IPS DF 4.7 (cell line): ENCODE data around the gene PAFAH2.
"Not testable (repeated sequence)": the region's sequence is repeated elsewhere in the genome, so short reads cannot be mapped to it uniquely, and the experiment has no call there.

ENCODE experiments used
- DNase-seq: peaks from one replicate; pipeline ENCODE4 v3.0.0-alpha.2; 2013; ENCODE audit warnings: low spot score; ENCODE audit errors: extremely low read depth

PAFAH2 gene

DNA sequence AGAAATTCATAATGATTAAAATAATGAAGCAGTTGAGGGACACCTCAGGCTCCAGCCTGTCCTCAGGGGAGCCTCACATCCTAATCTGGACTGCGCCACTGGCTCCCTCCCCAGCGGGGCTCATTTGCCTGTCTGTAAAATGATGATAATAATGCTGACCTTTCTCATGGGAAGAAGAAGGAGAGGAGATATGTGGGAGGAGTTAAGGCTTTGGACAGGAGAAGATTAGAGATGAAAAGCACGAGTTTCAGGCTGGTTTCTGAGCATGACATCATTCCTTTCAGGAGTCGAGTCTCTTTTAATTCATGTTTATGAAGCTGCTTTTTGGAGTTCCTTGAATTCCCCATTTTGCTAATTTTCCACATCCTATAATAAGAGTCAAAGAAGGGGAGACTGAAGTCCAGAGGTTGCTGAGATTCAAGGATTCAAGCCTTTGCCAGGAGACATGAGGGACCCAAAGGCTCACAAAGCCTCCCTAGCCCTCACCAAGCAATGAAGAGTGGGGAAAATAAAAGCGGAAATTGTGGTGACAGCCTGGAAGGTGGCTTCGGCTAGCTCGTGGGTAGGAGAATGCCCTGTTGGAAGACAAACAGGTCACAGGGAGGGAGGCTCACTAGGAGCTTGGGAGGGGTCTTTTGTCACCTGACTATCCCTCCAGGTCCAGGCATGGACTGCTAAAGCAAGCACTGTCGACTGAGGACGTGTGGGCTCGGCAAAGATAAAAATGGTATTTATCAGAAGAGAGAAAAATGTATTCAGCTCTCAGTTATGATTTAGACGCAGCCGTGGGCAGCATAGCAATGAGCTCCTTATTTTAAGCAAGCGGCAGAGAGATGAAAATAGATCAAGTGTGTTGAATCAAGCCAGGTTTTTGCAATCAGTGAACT, 64.1 kb downstream of the PAFAH2 start:
- DNase-seq: no peak

DNA sequence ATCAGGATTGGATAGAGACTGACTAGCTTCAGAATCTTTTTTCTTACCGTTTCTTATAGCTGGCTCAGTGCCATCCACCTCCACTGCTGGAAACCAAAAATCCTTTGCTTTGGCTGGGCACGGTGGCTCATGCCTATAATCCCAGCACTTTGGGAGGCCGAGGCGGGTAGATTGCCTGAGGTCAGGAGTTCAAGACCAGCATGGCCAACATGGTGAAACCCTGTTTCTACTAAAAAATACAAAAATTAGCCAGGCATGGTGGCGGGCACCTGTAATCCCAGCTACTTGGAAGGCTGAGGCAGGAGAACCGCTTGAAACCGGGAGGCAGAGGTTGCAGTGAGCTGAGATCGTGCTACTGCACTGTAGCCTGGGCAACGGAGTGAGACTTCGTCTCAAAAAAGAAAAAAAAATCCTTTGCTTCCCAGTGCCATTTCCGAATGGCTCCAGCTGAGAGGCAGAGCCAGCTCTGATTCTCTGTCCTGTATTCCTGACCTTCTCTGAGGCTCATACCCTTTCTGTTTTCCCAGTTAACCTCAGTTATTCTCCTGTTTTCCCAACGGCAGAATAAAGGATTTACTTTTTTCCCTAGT, 65.0 kb downstream of the PAFAH2 start:
- DNase-seq: not testable (repeated sequence)

DNA sequence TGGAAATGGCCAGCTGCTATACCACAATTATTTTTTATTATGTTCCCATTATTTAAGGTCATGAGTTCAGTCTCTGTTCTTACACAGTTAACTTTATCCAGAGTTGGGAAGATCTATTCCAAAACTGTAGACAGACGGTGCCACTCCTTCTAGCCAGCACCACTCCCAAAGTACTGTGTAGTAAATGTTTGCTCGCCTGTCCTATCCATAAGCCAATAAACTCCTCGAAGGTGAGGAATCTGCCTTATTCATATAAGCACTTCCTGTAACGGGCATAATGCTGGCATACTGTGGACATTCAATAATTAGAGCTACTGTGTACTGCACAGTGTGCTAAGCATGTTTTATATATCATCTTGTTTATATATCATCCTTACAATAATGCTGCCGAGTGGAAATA, 65.5 kb downstream of the PAFAH2 start:
- no peak for DNase-seq

DNA sequence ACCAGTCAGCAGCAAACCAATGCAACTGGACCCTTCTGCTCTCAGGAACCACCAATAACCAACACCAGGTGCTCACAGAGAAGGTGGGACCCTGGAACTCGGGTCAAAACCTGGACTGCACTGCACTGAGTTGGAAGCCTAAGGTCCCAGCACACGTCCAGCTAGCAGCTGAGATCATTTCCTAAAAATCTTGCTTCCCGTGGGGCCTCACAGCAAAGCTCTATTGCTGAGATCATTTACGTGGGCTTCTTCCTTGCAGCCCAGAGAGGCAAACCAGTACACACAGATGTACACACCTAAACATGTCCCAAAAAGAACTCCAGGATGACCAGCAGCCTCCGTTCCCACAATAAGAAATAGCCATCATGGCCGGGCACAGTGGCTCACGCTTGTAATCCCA, 68.8 kb downstream of the PAFAH2 start:
- DNase-seq: no peak

DNA sequence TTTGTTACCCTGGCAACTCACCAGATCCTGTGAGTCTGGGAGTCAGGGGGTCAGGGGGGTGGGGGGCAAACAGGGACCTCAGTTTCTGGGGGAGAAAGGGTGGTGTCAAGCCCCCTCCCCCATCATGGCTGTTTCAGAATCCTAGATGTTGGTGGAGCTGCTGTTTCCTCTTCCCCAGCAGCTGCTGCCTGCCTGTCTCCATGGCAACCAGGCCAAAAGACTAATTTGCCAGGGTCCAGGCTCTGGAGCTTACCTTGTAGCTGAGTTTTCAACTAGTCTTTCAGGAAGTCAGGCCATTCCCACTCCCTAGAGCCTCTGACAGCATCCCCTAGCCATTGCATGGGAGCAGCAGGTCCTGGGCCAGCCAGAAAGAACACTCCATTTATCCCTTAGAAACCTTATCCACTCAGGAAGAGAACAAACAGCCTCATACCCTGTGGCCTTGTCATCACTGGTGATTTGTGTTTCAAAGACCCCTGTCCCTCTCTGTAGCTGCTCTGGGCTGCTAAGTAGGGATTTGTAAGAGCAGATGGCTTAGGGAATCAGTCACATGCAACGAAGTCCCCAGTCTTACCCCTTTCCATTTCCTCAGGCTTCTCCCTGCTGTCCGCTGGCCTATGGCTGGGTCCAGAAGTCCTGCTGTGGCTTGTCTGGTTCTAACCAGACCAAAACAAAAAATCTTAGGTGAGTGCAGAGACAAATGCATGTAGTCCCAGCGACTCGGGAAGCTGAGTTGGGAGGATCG, 70.2 kb downstream of the PAFAH2 start:
- no peak for DNase-seq

DNA sequence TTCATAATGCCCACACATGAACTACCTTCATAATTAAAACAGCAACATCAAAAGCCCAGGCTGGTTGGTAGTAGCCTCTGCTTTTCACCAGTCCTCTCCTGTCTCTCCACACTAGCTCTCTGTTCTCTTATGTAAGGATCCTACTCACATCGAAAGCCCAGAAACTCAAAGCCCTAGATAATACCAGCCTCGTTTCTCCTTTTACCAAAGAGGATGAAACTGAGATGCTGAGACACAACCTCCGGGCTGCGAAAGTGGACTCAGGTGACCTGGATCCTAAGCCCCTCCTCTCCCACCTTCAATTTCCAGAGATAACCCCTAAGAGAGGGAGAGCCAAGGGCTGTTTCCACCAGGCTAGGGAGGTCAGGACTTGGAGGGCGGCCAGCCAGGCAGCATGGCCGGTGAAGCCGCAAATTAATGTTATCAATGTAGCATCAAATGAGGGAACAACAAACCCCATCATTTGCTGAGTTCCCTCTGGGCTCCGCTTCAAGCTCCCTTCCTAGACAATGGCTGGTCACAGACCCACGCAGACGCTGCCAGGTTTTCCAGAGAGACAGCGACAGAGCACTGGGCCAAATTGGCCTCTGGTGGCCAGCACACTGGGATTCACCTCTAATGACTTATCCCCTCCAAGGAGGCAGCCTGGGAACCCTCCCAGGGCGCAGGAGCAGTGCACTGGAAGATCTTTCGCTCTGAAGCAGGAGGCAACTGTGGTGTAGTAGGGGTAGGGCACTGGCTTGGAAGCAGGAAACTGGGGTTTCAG, 70.9 kb downstream of the PAFAH2 start:
- no peak for DNase-seq

DNA sequence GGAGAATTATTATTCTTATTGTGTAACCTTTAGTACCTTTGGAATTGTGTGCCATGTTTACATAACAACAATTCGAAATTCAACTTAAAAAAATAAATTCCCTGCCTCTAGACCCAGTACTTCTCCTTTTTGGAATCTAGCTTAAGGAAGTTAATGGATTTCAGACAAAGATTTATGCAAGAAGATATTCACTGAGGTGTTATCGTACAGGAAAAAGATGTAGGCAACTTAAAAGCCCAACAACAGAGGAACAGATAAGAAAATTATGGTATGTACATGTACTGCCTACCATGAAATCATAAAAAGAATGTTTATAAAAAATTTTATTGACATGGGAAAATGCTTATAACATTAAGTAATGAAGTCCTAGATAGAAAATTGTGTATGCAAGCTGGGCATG, 73.4 kb downstream of the PAFAH2 start:
- no peak for DNase-seq

DNA sequence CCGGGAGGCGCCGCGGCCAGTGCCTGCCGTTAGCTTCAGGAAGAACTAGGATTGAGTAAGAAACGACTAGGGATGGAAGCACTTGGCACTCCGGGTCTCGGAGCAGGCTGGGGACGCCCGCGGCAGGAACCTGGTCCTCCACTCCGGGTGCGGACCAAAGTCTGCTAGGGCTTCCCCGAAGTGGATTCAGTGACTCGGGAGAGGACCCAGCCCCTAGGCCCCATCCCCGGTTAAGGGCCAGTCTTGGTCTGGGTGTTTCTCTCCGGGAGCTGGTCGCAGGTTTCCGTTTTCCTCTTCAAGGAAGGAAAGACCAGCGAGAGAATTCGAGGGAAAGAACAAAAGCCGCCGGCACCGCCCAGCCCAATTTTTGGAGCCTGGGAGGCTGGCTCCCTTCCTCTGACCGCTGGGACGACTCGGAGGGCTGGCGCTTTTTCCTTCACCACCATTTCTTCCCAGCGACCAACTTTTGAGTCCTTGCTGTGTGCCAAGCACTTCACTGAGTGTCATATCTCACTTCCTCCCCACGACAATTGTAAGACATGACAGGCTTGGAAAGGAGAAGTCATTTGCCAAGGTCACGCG, 74.8 kb downstream of the PAFAH2 start:
- DNase-seq: no peak

DNA sequence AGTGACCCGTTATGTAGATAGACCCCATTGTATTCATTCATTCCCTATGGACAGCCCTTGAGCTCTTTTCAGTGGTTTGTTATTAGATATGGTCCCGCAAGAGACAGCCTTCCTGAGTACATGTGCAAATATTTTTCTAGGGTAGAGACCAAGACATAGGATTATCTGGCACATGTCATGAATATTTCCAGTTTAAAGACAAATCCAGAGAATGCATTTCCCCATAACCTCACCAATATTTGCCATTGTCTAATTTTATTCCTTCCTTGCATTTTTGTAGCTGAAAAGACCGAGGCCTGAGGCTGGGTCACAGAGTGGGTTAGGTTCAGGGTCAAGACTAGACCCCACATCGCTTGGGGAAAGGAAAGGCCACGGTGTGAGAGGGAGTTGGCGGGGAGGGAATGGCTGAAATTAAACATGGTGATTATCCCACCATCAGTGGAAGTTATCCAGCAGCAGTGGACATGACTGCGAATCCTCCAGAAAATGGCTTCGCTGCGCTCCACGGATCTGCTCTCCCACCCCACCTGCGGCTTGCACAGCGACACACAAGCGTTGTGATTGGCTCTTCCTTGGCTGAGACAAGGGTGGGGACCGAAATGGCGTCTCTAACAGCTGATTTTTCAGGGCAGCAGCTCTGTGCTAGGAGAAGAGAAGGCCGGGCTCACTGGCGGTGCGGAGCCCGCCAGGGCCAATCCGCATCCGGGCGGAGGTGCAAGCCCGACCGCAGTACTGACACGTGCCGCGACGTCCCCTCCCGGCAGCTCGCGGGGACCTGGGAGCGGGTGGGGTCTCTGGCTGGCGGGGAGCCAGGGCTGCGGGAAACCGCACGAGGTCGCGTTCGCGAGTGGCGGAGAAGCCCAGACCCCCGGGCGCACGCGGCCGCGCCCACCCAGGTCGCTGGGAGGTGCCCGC, 75.5 kb downstream of the PAFAH2 start:
- no peak for DNase-seq

DNA sequence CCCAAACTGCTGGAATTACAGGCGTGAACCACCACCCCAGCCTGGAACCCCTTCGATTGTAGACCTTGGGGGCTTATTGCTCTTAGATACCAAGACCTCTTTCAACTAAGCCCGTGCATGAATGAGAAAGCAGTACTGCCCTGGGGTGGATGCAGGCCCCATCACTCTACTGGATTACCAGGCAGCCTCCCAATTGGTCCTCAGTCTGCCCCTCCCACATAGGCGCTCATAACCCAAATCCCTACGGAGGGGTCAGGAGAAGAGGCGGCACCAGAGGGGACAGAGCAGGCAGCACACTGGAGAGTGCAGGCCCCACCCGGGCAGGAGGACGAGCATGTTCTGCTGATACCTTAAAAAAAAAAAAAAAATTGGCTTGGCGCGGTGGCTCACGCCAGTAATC, 79.2 kb downstream of the PAFAH2 start:
- DNase-seq: no peak

DNA sequence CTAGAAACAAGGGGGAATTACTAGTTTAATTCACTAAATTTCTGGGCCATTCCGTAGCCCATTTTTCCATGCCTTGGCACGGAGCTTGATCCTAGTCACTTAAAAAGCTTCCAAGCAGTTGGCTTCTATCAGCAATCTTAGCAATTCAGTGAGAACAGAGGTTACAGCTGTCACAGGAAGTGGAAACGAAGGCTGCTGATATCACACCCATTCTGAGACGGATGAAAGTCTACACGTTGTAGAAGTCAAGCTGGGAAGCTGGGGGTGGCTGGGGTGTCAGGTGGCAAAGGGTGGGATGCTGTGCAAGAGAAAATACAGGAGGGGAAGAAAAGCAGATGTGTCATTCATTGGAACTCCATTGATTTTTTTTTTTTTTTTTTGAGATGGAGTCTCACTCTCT, 79.9 kb downstream of the PAFAH2 start:
- no peak for DNase-seq

DNA sequence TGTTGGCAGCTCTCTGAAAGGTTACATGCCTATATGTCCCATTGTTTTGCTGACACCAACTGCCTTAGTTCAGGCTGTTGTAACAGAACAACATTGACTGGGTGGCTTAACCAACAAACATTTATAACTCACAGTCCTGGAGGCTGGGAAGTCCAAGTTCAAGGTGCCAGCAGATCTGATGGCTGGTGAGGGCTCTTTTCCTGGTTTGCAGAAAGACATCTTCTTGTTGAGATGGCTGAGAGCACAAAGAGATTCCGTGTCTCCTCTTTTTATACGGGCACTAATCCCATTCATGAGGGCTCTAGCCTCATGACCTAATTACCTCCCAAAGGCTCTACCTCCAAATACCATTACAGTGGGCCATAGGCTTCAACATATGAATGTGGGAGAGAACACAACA, 81.4 kb downstream of the PAFAH2 start:
- DNase-seq: no peak

DNA sequence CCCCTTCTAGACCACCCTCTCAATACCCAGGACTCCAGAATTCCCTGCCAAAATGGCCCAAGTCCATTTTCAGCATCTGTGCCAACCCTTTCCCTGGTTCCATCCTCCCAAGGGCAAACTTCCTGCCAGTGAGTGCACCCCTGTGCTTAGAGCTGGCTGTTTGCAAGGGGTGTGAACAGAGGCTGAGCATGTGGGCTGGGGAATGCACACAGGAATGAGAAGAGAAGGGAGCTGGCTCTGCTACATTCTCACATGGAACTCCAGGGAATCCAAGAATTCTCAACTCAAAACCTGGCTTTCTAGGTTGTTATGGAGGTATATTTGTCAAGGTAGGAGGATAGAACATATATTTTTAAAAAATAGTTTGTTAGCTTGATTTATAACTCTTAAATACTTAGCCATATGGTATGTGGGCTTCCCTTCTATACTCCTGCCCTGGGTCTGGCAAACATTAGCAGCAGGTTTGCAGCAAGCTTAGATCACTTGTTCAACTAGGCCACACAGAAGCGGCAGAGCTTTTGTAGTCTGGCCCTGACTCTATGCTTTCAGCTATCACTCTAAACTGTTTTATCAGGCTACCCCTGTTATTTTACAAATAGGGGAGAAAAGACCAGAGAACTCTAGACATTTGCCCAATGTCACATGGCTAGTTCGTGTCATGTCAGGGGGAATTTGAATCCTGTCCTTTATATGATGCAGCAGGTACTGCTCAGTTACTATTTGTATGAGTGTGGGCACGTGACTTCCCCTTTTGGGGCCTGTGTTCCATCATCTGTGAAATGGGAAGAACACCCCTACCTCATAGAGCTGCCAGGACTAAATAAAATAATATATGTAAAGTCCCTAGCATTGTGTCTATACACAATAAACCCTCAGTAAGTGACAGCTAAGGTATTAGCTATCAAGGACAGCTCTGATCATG, 83.5 kb downstream of the PAFAH2 start:
- DNase-seq: no peak

DNA sequence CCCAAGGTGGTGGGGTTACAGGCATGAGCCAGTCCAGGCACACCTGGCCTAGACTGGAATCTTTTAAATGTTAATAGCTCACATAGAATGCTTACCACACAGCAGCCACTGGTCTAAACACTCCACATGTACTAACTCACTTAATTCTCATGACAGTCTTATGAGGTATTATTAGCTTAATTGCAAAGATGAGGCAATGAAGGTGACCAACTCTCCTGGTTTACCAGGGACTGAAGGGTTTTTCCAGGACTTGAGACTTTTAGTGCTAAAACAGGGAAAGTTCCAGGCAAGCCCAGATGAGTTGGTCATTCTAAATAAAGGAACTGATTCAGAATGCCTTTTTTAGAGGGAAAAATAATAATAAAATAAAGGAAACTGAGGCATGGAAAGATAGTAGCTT, 84.7 kb downstream of the PAFAH2 start:
- no peak for DNase-seq

DNA sequence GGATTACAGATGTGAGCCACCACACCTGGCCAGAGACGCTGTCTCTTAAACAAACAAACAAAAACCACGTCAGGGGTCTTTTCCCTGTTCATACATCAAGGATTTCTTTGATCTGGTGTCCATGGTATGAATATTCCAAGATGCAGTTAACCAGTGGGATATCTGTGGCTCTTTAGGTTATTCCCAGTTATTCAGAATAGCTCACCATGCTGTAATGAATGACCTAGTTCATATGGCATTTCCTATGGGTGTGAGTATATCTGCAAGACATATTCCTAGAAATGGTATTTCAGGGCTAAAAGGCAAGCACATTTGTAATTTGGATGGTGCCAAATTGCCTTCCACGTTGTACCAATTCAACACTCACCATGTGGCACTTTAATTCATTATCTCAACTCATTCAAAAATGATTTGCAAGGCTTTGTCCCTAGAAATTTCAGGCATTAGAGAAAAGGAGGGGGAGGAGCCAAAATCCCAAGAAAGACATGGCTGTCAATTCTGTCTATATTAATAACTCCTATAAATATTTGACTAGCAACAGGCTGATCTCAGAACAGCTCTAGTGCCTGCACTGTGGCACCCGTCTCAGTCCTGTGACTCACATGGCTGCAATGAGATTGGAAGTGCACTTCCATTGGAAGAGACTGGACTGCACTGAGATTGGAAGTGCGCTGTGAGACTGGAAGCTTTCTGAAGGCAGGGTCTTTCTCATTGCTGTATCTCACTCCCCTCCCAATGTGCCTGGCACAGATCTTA, 85.6 kb downstream of the PAFAH2 start:
- no peak for DNase-seq

DNA sequence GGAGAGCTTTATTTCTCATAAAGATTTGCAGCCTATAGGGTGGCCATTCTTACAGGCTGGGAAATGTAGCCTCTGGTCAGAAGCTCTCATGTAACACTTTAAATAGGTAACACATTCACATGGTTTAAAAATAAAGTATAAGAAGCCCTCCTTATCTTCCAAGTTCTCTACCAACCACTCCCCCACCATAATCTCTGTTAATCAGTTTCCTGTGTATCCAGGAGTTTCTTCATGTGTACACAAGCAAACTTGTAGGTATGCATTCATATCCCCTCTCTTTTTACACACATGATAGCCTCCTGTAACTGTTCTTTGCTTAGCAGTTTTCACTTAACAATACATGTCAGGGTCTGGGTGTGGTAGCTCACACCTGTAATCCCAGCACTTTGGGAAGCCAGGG, 86.7 kb downstream of the PAFAH2 start:
- DNase-seq: no peak
